Chondrocyte (in vitro differentiated cells): ENCODE results near the gene GPR156. TPM values are rescaled to one million over a fixed set of nuclear protein-coding genes. Genes with fewer than 3 reads are reported as not detected.

ENCODE experiments used
- DNase-seq: peaks from one replicate; pipeline ENCODE4 v3.0.0; 2021; ENCODE audit warnings: mixed read lengths, low spot score
- H3K27ac Mint-ChIP-seq: one replicate; pipeline ENCODE4 v1.8.0; 2021; ENCODE audit warnings: mild to moderate bottlenecking, moderate library complexity, mixed read lengths; ENCODE audit not compliant: unreplicated experiment
- H3K27me3 Mint-ChIP-seq: 2 replicates; pipeline ENCODE4 v1.8.0; 2021; ENCODE audit warnings: low read depth, mixed read lengths
- H3K36me3 Mint-ChIP-seq: 2 replicates; pipeline ENCODE4 v1.8.0; 2021; ENCODE audit warnings: low read depth, mixed read lengths
- H3K4me1 Mint-ChIP-seq: 2 replicates; pipeline ENCODE4 v1.8.0; 2021; ENCODE audit warnings: low read depth, mild to moderate bottlenecking, mixed read lengths
- H3K4me3 Mint-ChIP-seq: one replicate; pipeline ENCODE4 v1.8.0; 2021; ENCODE audit warnings: mild to moderate bottlenecking, moderate library complexity, mixed read lengths; ENCODE audit not compliant: unreplicated experiment
- H3K9me3 Mint-ChIP-seq: 2 replicates; pipeline ENCODE4 v1.8.0; 2021; ENCODE audit warnings: low read depth, mixed read lengths
- CTCF ChIP-seq: fragments of 200-600 bp; sonication (generic); IDR thresholded peaks from 2 replicates; pipeline ENCODE4 v1.5.0; 2021; ENCODE audit warnings: antibody characterized with exemption, mild to moderate bottlenecking, moderate library complexity
- total RNA-seq: library from RNA; stranded (reverse); gene quantifications from 3 replicates; pipeline ENCODE4 v1.2.1, GENCODE V29; 2021

Gene GPR156
- total RNA-seq, 1 donor from 2014 or later = 1.7 TPM

- Mint-ChIP-seq H3K36me3 (peaks cover 3% of the 10 kb centered on the region), H3K4me1 (peaks cover 24% of the 10 kb centered on the region), H3K27me3 (no peaks in the 10 kb centered on the region), H3K4me3 (no peak overlapping the region), H3K9me3 (peaks cover 15% of the 10 kb centered on the region), H3K27ac (no peak overlapping the region)
- no peak for DNase-seq
- TF ChIP-seq CTCF = no peak
Observed at GRCh38 chr3:120151791-120152190, 133.2 kb downstream of the GPR156 start.

- Mint-ChIP-seq H3K36me3 (no peaks in the 10 kb centered on the region), H3K4me1 (peaks cover 28% of the 10 kb centered on the region), H3K9me3 (no peaks in the 10 kb centered on the region), H3K27ac (no peak overlapping the region), H3K27me3 (no peaks in the 10 kb centered on the region), H3K4me3 (no peak overlapping the region)
- TF ChIP-seq CTCF = no peak
- DNase-seq = no peak
Observed at GRCh38 chr3:120148187-120148949, 136.7 kb downstream of the GPR156 start.

GRCh38 chr3:120147072-120147871 is 137.8 kb downstream of the GPR156 start:
- H3K36me3 Mint-ChIP-seq = no peaks in the 10 kb centered on the region
- no peaks in the 10 kb centered on the region for H3K27me3 Mint-ChIP-seq
- no peak for DNase-seq
- H3K4me1 Mint-ChIP-seq = peaks cover 23% of the 10 kb centered on the region
- TF ChIP-seq CTCF = peak; percentile 19
- H3K9me3 Mint-ChIP-seq = no peaks in the 10 kb centered on the region
- H3K27ac Mint-ChIP-seq = no peak overlapping the region
- H3K4me3 Mint-ChIP-seq = no peak overlapping the region

- Mint-ChIP-seq H3K9me3 (no peaks in the 10 kb centered on the region), H3K27ac (peak overlapping the region; percentile 57)
- DNase-seq = no peak
Observed at GRCh38 chr3:120145542-120146285, 139.3 kb downstream of the GPR156 start.

More at GRCh38 chr3:120145542-120146285, 139.3 kb downstream of the GPR156 start:
- Mint-ChIP-seq H3K4me3 (no peak overlapping the region), H3K27me3 (no peaks in the 10 kb centered on the region), H3K36me3 (no peaks in the 10 kb centered on the region), H3K4me1 (peaks cover 23% of the 10 kb centered on the region)
- no peak for TF ChIP-seq CTCF
